ENCODE measurements around the gene CRYGN.

CRYGN gene, protein sequence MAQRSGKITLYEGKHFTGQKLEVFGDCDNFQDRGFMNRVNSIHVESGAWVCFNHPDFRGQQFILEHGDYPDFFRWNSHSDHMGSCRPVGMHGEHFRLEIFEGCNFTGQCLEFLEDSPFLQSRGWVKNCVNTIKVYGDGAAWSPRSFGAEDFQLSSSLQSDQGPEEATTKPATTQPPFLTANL

DNA sequence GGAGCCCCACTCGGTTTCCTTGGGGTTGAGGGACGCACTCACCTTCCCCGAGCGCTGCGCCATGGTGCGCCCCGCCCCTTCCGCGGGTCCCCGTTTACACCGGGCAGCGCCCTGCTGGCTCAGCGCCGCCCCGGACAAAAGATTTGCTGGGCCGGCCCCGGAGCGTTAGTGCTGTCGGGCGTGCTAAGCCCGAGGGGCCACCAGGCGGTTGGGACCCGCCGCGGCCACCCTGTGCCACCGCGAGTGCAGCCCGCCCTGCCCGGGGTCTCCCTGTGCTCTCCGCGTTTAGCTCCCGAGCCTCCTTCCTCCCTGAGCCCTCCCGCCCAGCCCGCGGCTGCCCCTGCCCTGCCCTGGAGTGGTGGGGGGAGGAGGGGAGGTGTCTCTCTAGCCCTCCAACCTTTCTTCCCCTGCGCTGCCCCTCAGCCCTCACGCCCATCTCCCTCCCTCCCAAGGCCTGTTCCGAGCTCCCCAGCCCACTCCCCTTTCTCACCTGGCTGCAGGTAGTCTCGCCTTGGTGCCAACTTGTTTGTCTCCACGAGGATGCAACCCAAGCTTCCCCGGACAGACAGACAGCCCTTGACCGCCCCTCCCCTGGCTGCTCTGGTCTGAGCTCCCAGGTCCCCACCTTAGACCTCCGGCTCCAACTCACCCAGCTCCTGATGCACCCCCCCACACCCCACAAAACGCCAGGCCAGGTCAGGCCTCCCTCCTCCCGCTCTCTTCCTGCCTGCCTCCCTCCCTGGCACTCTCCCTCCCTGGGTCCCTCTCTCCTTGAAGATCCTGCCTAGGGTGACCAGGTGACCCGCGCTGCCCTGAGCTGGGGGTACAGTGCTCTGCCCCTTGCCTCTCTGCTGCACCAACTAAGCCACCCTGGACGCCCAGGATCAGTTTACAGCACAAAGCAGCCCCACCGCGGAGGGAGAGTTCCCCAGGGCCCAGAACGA lies at the start of gene CRYGN:
TSS of gene CRYGN (minus strand) at position 287 of the 944 bp plus-strand sequence. CDS start at position 63, 224 bp downstream.
- DNase-seq: no peak

- no peak for DNase-seq
Measured at GRCh38 chr7:151489498-151489897, 49.6 kb upstream of the CRYGN start.

GRCh38 chr7:151488096-151488495 lies 48.2 kb upstream of the CRYGN start:
- DNase-seq: no peak

DNA sequence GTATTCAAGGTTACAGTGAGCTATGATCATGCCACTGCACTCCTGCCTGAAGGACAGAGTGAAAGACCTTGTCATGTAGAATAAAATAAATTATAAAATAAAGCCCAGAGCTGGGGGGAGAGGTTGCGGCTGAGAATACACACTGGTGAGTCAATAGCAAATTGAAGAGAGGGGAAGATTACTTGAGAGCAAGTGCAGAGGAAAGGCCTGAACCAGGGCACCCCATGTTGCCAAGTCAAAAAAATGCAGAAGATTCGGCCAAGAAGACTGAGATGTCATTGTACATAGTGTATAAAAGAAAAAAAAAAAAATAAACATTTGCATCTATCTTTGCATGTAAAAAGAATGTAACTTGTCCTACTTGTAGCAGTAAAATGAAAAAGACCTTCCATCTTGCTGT lies 47.3 kb upstream of the CRYGN start:
- no peak for DNase-seq

DNA sequence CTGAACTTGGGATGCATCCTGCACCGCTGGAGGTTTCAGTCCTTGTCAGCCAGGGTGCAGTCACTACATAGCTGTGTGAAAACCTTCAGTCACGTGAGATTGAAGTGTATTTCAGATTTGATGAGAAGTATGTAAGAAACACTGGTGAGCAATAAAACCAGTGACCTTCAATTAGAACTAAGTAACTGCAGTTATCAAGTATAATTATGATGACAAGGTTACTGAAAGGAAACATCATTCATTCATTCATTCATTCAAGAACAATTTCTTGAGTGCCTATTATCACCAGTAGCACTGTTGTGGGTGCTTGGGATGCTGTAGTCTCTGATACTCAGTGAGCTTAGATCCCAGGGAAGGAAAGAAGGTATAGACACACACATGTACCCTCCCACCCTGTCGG lies 46.1 kb upstream of the CRYGN start:
- no peak for DNase-seq

DNA sequence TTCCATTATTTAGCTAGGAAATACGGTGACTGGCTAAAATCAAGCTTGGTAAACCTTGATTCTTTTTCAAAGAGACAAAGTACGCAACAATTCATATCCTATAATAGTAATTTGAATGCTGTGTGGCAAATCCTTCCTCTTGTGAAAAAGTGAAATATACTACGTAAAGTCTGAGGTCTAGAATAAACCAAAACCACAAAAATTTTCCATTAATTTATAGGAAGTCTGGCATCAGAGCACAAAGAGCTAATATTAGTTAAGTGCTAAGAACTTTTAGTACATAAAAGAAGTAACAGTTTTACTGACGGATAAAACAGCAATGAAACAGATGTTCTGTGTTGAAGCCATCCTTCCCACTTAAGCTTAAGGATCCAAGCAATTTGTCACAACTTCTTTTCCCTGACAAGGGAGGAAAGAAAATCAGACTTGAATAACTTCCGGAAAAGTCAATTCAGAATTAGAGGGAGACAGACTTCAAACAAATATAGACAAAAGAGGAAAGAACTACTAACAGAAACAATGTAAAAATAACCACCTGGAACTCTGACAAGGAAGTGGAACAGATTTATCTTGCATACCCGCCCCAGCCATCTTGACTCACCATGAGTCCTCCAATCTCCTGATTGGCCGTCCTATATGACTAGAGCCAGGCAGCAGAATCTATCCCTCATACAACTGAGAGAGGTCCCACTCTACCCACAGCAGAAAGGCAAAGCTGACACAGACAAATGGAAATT lies 45.2 kb upstream of the CRYGN start:
- DNase-seq: peak in 1 of 2 donors; percentile 9

DNA sequence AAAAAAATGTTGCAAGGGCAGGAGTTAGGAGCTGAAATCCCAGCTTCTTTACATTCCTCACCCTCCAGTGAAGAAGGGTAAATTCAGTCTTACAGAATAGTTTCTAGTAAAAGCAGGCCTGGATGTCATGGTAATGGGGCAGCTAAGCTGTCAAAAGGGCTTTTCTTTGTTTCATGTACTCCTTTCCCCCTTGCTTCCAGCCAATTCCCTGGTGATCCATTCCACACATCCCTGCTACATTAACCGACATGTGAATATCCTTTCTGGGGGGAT lies 43.7 kb upstream of the CRYGN start:
- no peak for DNase-seq

- DNase-seq: no peak
Measured at GRCh38 chr7:151482883-151483710, 43.2 kb upstream of the CRYGN start.

GRCh38 chr7:151481650-151482505 lies 41.9 kb upstream of the CRYGN start:
- DNase-seq: no peak

GRCh38 chr7:151477867-151478266 lies 37.9 kb upstream of the CRYGN start:
- DNase-seq: no peak

- no peak for DNase-seq
Measured at GRCh38 chr7:151472644-151473380, 32.9 kb upstream of the CRYGN start.

GRCh38 chr7:151470711-151471110 lies 30.8 kb upstream of the CRYGN start:
- DNase-seq: peak in 1 of 2 donors; percentile 17

GRCh38 chr7:151469281-151469680 lies 29.3 kb upstream of the CRYGN start:
- DNase-seq: no peak

GRCh38 chr7:151468217-151469018 lies 28.5 kb upstream of the CRYGN start:
- DNase-seq: peak in 1 of 2 donors; percentile 14

DNA sequence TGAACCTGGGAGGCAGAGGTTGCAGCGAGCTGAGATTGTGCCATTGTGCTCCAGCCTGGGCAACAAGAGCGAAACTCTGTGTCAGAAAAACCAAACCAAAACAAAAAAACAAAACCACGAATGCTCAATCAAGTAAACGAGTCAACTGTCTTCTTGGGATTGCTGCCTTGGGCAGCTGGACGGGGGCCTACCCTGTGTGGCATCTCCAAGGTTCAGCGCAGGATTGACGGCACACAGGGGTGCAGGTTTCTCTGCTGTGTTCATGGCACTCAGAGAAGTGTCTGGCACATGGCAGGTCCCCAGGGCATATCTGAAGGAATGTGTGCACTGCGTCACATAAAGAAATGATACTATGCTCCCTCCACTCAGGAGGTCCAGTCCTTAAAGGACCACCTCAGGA lies 25.2 kb upstream of the CRYGN start:
- no peak for DNase-seq

DNA sequence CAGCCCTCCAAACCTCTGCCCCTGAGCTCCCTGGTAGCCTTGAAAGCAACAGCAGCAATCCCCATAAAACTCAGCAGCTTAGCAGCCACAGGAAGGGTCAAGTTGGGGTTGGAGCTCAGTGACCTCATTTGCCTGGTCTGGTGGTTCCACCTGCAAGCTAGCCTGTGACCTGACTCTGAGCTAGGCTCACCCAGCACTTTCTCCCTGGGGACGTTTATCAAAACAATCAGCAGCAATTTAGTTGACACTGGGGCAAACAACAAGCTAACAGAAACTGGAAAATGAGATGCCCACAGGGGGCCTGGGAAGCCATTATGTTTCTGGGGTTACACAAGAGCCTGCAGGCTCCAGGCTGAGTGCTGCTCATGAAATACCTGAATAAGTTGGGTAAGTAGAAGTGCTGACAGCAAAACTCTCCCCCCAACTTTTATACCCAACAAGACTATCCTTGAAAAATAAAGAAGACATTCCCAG lies 22.4 kb upstream of the CRYGN start:
- DNase-seq: no peak

- DNase-seq: no peak
Measured at GRCh38 chr7:151461942-151462230, 21.9 kb upstream of the CRYGN start.

- DNase-seq: no peak
Measured at GRCh38 chr7:151461096-151461941, 21.4 kb upstream of the CRYGN start.

GRCh38 chr7:151460474-151460855 lies 20.5 kb upstream of the CRYGN start:
- DNase-seq: no peak
